CD14-positive monocyte (primary cell): Measurements from ENCODE around the gene GRAMD2B. TPM values are rescaled to one million over a fixed set of nuclear protein-coding genes. Genes with fewer than 3 reads are reported as not detected.

Source experiments
- DNase-seq, 3 donors: peaks; one replicate each; pipeline ENCODE4 v3.0.0-alpha.2; 2011 to 2022
- H2AFZ ChIP-seq: 2 replicates; pipeline ENCODE4 v1.6.0; 2012; ENCODE audit warnings: mild to moderate bottlenecking, low read depth, low read length, inconsistent platforms; ENCODE audit not compliant: insufficient read depth, poor library complexity, severe bottlenecking
- H3K27ac ChIP-seq, 2 donors: 1 replicate in 1 of 2; 2 replicates in 1 of 2; pipeline ENCODE4 v1.5.1; 2012 to 2013; ENCODE audit warnings: low read length in 2 of 2, control low read depth in 1 of 2, inconsistent platforms in 1 of 2, low read depth in 1 of 2, mild to moderate bottlenecking in 1 of 2
- H3K27me3 ChIP-seq, 2 donors: one replicate each; pipeline versions ENCODE4 v1.6.0 to v1.6.1; 2011 to 2013; ENCODE audit warnings: low read length in 2 of 2; ENCODE audit not compliant: control insufficient read depth in 2 of 2, insufficient read depth in 2 of 2
- H3K36me3 ChIP-seq, 2 donors: replicated peaks in 1 of 2; 1 replicate in 1 of 2; 2 replicates in 1 of 2; pipeline versions ENCODE4 v1.5.1 to v1.6.1; 2012 to 2013; ENCODE audit warnings: low read length in 2 of 2, control low read depth in 1 of 2, inconsistent platforms in 1 of 2, mild to moderate bottlenecking in 1 of 2; ENCODE audit not compliant: insufficient read depth in 2 of 2, control insufficient read depth in 1 of 2
- H3K4me1 ChIP-seq, 2 donors: 1 replicate in 1 of 2; 2 replicates in 1 of 2; pipeline versions ENCODE4 v1.5.1 to v1.6.1; 2012 to 2013; ENCODE audit warnings: low read length in 2 of 2, control low read depth in 1 of 2, inconsistent platforms in 1 of 2, mild to moderate bottlenecking in 1 of 2, moderate library complexity in 1 of 2; ENCODE audit not compliant: insufficient read depth in 2 of 2, control insufficient read depth in 1 of 2
- H3K4me2 ChIP-seq: replicated peaks from 2 replicates; pipeline ENCODE3; 2012; ENCODE audit warnings: low read length, moderate library complexity, mild to moderate bottlenecking; ENCODE audit not compliant: poor library complexity, severe bottlenecking; ENCODE audit errors: extremely low read depth
- H3K4me3 ChIP-seq, 3 experiments: fragments of 200-600 bp in 1 of 3; sonication (generic) in 1 of 3; replicated peaks in 1 of 3; 1 replicate in 2 of 3; 2 replicates in 1 of 3; pipeline ENCODE4 v1.5.1; 2011 to 2013; ENCODE audit warnings: low read length in 3 of 3, mild to moderate bottlenecking in 3 of 3, control low read depth in 2 of 3, low read depth in 2 of 3, inconsistent platforms in 1 of 3, moderate library complexity in 1 of 3
- H3K79me2 ChIP-seq: 2 replicates; pipeline ENCODE4 v1.6.0; 2012; ENCODE audit warnings: mild to moderate bottlenecking, control low read depth, inconsistent platforms, low read length, moderate library complexity; ENCODE audit not compliant: insufficient read depth
- H3K9ac ChIP-seq: 2 replicates; pipeline ENCODE4 v1.6.0; 2017; ENCODE audit warnings: low read length, mild to moderate bottlenecking; ENCODE audit not compliant: insufficient read depth, poor library complexity, severe bottlenecking
- H3K9me3 ChIP-seq, 2 donors: replicated peaks in 1 of 2; 1 replicate in 1 of 2; 2 replicates in 1 of 2; pipeline versions ENCODE4 v1.5.1 to v1.6.1; 2012 to 2013; ENCODE audit warnings: low read length in 2 of 2, control low read depth in 1 of 2; ENCODE audit not compliant: control insufficient read depth in 1 of 2, insufficient read depth in 1 of 2
- H4K20me1 ChIP-seq: 2 replicates; pipeline ENCODE4 v1.6.0; 2012; ENCODE audit warnings: mild to moderate bottlenecking, low read length, control low read depth, moderate library complexity; ENCODE audit not compliant: insufficient read depth
- H3K27ac Mint-ChIP-seq, 7 donors: one replicate each; pipeline ENCODE4 v1.8.0; 2020; ENCODE audit warnings: mild to moderate bottlenecking in 7 of 7, mixed read lengths in 7 of 7, moderate library complexity in 6 of 7, inconsistent platforms in 2 of 7
- H3K27me3 Mint-ChIP-seq, 3 donors: one replicate each; pipeline ENCODE4 v1.8.0; 2021 to 2022; ENCODE audit warnings: low read depth in 3 of 3, mild to moderate bottlenecking in 3 of 3, mixed read lengths in 3 of 3, moderate library complexity in 3 of 3, inconsistent platforms in 1 of 3
- H3K36me3 Mint-ChIP-seq, 2 donors: one replicate each; pipeline ENCODE4 v1.8.0; 2020; ENCODE audit warnings: mixed read lengths in 2 of 2, inconsistent platforms in 1 of 2, mild to moderate bottlenecking in 1 of 2
- H3K4me1 Mint-ChIP-seq: one replicate; pipeline ENCODE4 v1.8.0; 2020; ENCODE audit warnings: mild to moderate bottlenecking, mixed read lengths
- H3K4me3 Mint-ChIP-seq, 2 donors: one replicate each; pipeline ENCODE4 v1.8.0; 2020; ENCODE audit warnings: mild to moderate bottlenecking in 2 of 2, mixed read lengths in 2 of 2, moderate library complexity in 1 of 2
- H3K9me3 Mint-ChIP-seq, 7 donors: one replicate each; pipeline ENCODE4 v1.8.0; 2020 to 2022; ENCODE audit warnings: mixed read lengths in 7 of 7, mild to moderate bottlenecking in 6 of 7, moderate library complexity in 6 of 7, inconsistent platforms in 2 of 7
- CTCF ChIP-seq: fragments of 200-600 bp; IDR thresholded peaks from one replicate; pipeline ENCODE4 v1.8.0; 2022; ENCODE audit warnings: antibody characterized with exemption, mild to moderate bottlenecking
- whole genome bisulfite sequencing: methylation state at CpG from one replicate; pipeline ENCODE4 v1.1.5; 2013; ENCODE audit warnings: missing lambda C conversion rate; ENCODE audit not compliant: insufficient coverage; 5-methylcytosine and 5-hydroxymethylcytosine counted together
- intact Hi-C, 2 donors: fragments of 100-400 bp; cut with micrococcal nuclease; formaldehyde crosslinking; loops; one replicate each; pipeline versions ENCODE4 v1.15.0 to v1.15.1; 2023
- polyA plus RNA-seq, 3 donors: library from polyadenylated mRNA; depleted of rRNA in 1 of 3; unstranded in 2 of 3; stranded (reverse) in 1 of 3; fragments of 300-500 nt in 2 of 3; fragments of >200 nt in 1 of 3; fragmentation: Illumina TruSeq in 2 of 3; gene quantifications; 1 replicate in 2 of 3; 2 replicates in 1 of 3; pipeline ENCODE4 v1.2.3, GENCODE V29; 2012 to 2021

Gene GRAMD2B
- polyA plus RNA-seq, 3 donors = 0.79 to 1.2 (median 1.1) TPM

GRCh38 chr5:126531543-126532120 lies 108.4 kb downstream of the GRAMD2B start:
- H3K4me2 ChIP-seq = no peak overlapping the region
- H3K27me3 ChIP-seq = no peaks in the 10 kb centered on the region
- intact Hi-C loops = no loop called here
- no peaks in the 10 kb centered on the region for H3K36me3 ChIP-seq
- TF ChIP-seq CTCF = no peak
- WGBS = 100% methylated on average over 1 of the region's 4 CpGs
- no peak overlapping the region for H3K4me3 Mint-ChIP-seq
- H4K20me1 ChIP-seq = no peaks in the 10 kb centered on the region
- H3K4me1 ChIP-seq = no peaks in the 10 kb centered on the region
- H2AFZ ChIP-seq = no peak overlapping the region
- no peak overlapping the region for H3K27ac ChIP-seq
- no peaks in the 10 kb centered on the region for H3K9me3 ChIP-seq
- no peak overlapping the region for H3K4me3 ChIP-seq
- H3K9me3 Mint-ChIP-seq = peaks cover 0 to 2% (median 0%) of the 10 kb centered on the region in 7 donors
- no peak overlapping the region for H3K9ac ChIP-seq
- DNase-seq = no peak
- no peak overlapping the region for H3K27ac Mint-ChIP-seq
- H3K4me1 Mint-ChIP-seq = no peaks in the 10 kb centered on the region
- no peaks in the 10 kb centered on the region for H3K36me3 Mint-ChIP-seq
- peaks cover 3 to 5% (median 3%) of the 10 kb centered on the region in 3 donors for H3K27me3 Mint-ChIP-seq
- no peaks in the 10 kb centered on the region for H3K79me2 ChIP-seq

- H3K27me3 ChIP-seq = no peaks in the 10 kb centered on the region
- H3K27ac ChIP-seq = no peak overlapping the region
- H3K79me2 ChIP-seq = no peaks in the 10 kb centered on the region
- DNase-seq = no peak
- intact Hi-C loops = no loop called here
- H3K4me1 Mint-ChIP-seq = no peaks in the 10 kb centered on the region
- TF ChIP-seq CTCF = no peak
- H3K36me3 ChIP-seq = no peaks in the 10 kb centered on the region
- peaks cover 0 to 1% (median 0%) of the 10 kb centered on the region in 7 donors for H3K9me3 Mint-ChIP-seq
- H3K36me3 Mint-ChIP-seq = no peaks in the 10 kb centered on the region
- H3K9me3 ChIP-seq = no peaks in the 10 kb centered on the region
- H3K4me1 ChIP-seq = no peaks in the 10 kb centered on the region
- no peak overlapping the region for H3K9ac ChIP-seq
- H3K27me3 Mint-ChIP-seq = peaks cover 0 to 5% (median 3%) of the 10 kb centered on the region in 3 donors
- no peaks in the 10 kb centered on the region for H4K20me1 ChIP-seq
- no peak overlapping the region for H3K4me3 ChIP-seq
- no peak overlapping the region for H2AFZ ChIP-seq
- no peak overlapping the region for H3K4me3 Mint-ChIP-seq
- no peak overlapping the region for H3K4me2 ChIP-seq
- no peak overlapping the region for H3K27ac Mint-ChIP-seq
- no CpG with 5 or more reads among the region's 1 CpG for WGBS
Observed at GRCh38 chr5:126534553-126534952, 111.3 kb downstream of the GRAMD2B start.
